ENCODE results near the gene BAK1. TPM values are rescaled to one million over a fixed set of nuclear protein-coding genes. Genes with fewer than 3 reads are reported as not detected.

BAK1 gene
- total RNA-seq, 6 experiments from 2014 or later: 17.5 to 23.2 (median 19.9) TPM

GRCh38 chr6:33589392-33589730, 9.3 kb upstream of the BAK1 start:
- DNase-seq: no peak
- no peaks in the 10 kb centered on the region for H3K9me3 Mint-ChIP-seq
- no peaks in the 10 kb centered on the region; the same call in none of the 2 replicates for H3K27me3 Mint-ChIP-seq (ENCODE audit: insufficient read depth)
- TF ChIP-seq CTCF (IDR thresholded peaks at IDR 0.05): no peak
- peak overlapping the region; percentile 97 for H3K27ac Mint-ChIP-seq
- no peak overlapping the region for H3K4me3 Mint-ChIP-seq
- no peaks in the 10 kb centered on the region for H3K36me3 Mint-ChIP-seq (ENCODE audit: low read depth)
- H3K4me1 Mint-ChIP-seq (ENCODE audit: low read depth): peaks cover 34% of the 10 kb centered on the region

GRCh38 chr6:33588894-33589293, 8.8 kb upstream of the BAK1 start:
- Mint-ChIP-seq H3K4me1 (ENCODE audit: low read depth) (peaks cover 34% of the 10 kb centered on the region), H3K27me3 (ENCODE audit: insufficient read depth) (no peaks in the 10 kb centered on the region; the same call in none of the 2 replicates), H3K4me3 (no peak overlapping the region), H3K36me3 (ENCODE audit: low read depth) (no peaks in the 10 kb centered on the region), H3K27ac (no peak overlapping the region), H3K9me3 (no peaks in the 10 kb centered on the region)
- no peak for TF ChIP-seq CTCF (IDR thresholded peaks at IDR 0.05)
- no peak for DNase-seq

GRCh38 chr6:33587529-33587928, 7.5 kb upstream of the BAK1 start:
- peaks cover 33% of the 10 kb centered on the region for H3K4me1 Mint-ChIP-seq (ENCODE audit: low read depth)
- no peaks in the 10 kb centered on the region; the same call in 1 of the 2 replicates for H3K27me3 Mint-ChIP-seq (ENCODE audit: insufficient read depth)
- H3K4me3 Mint-ChIP-seq: no peak overlapping the region
- no peak for TF ChIP-seq CTCF (IDR thresholded peaks at IDR 0.05)
- no peaks in the 10 kb centered on the region for H3K9me3 Mint-ChIP-seq
- H3K27ac Mint-ChIP-seq: no peak overlapping the region
- DNase-seq: no peak
- no peaks in the 10 kb centered on the region for H3K36me3 Mint-ChIP-seq (ENCODE audit: low read depth)

- no peak overlapping the region for H3K4me3 Mint-ChIP-seq
- no peaks in the 10 kb centered on the region for H3K9me3 Mint-ChIP-seq
- TF ChIP-seq CTCF (IDR thresholded peaks at IDR 0.05): no peak
- no peak overlapping the region for H3K27ac Mint-ChIP-seq
- H3K36me3 Mint-ChIP-seq (ENCODE audit: low read depth): no peaks in the 10 kb centered on the region
- H3K4me1 Mint-ChIP-seq (ENCODE audit: low read depth): peaks cover 24% of the 10 kb centered on the region
- H3K27me3 Mint-ChIP-seq (ENCODE audit: insufficient read depth): no peaks in the 10 kb centered on the region; the same call in 1 of the 2 replicates
- DNase-seq: no peak
Observed at GRCh38 chr6:33586108-33586640, 6.1 kb upstream of the BAK1 start.

- H3K4me3 Mint-ChIP-seq: no peak overlapping the region
- TF ChIP-seq CTCF (IDR thresholded peaks at IDR 0.05): peak; percentile 99
- H3K4me1 Mint-ChIP-seq (ENCODE audit: low read depth): peaks cover 18% of the 10 kb centered on the region
Observed at GRCh38 chr6:33585403-33586107, 5.5 kb upstream of the BAK1 start.

More at GRCh38 chr6:33585403-33586107, 5.5 kb upstream of the BAK1 start:
- DNase-seq: peak; percentile 36
- Mint-ChIP-seq H3K36me3 (ENCODE audit: low read depth) (no peaks in the 10 kb centered on the region), H3K27ac (no peak overlapping the region), H3K27me3 (ENCODE audit: insufficient read depth) (no peaks in the 10 kb centered on the region; the same call in 1 of the 2 replicates), H3K9me3 (no peaks in the 10 kb centered on the region)

Measured in HFFc6 (cell line).